ENCODE results near the gene C11orf58. TPM values are rescaled to one million over a fixed set of nuclear protein-coding genes. Genes with fewer than 3 reads are reported as not detected.

C11orf58 gene
- polyA plus RNA-seq, 1 donor from 2014 or later: 226 TPM

DNA sequence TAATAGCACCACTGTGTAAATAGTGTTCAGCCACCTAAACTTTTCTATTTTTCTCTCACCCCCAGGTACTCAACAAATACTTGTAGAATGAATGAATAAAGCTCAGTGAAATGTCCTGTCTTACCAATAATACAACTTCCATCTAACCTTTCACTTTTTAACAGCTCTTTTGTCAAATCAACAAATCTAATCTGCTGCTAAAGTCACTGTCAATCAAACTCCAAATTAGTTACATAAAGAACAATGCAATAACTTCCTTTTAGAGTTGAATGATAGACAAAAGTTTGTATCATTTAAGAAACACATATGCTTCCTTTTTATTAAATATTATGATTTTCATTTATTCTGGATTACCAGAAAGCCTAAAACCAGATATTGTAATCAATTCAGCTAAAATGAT is 34.7 kb upstream of the C11orf58 start:
- TF ChIP-seq REST (IDR thresholded peaks at IDR 0.05; ENCODE audit: borderline replicate concordance): no peak
- TF ChIP-seq TAF1 (IDR thresholded peaks at IDR 0.05; ENCODE audit: low read depth): no peak
- TF ChIP-seq EZH2 (IDR thresholded peaks at IDR 0.05; ENCODE audit: borderline replicate concordance, insufficient read depth, low read length, poor library complexity, severe bottlenecking): no peak
- TF ChIP-seq POLR2AphosphoS5 (IDR thresholded peaks at IDR 0.05): no peak
- TF ChIP-seq EP300 (conservative IDR thresholded peaks at IDR 0.05; ENCODE audit: poor library complexity, severe bottlenecking): no peak
- TF ChIP-seq MXI1 (conservative IDR thresholded peaks at IDR 0.05; ENCODE audit: poor library complexity, severe bottlenecking): no peak
- TF ChIP-seq RAD21 (conservative IDR thresholded peaks at IDR 0.05): no peak
- TF ChIP-seq SMC3 (conservative IDR thresholded peaks at IDR 0.05; ENCODE audit: poor library complexity): no peak
- TF ChIP-seq CTCF (IDR thresholded peaks at IDR 0.05; ENCODE audit: poor library complexity, severe bottlenecking): no peak
- H3K9me3 ChIP-seq (ENCODE audit: low read length): no peaks in the 10 kb centered on the region
- H2AFZ ChIP-seq (ENCODE audit: low read depth, low read length): no peak overlapping the region

DNA sequence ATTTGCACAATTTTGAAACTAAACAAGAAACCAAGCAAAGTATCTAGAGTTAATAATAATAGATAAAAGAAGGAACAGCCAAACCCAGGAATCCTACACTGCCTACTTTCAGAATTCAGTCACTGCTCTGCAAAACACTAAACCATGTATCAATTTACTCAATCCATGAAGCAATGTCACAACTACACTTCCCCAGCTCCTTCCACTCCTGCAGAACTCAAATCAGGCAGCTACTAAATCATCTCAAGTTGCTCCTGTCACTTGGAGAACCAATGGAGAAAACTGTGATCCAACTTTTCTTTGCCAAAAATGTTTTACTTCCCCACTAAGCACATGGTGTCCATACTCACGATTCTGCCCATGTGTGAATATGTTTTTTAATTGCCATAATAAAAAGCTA is 24.9 kb upstream of the C11orf58 start:
- H2AFZ ChIP-seq (ENCODE audit: low read depth, low read length): no peak overlapping the region
- no peaks in the 10 kb centered on the region for H3K79me2 ChIP-seq (replicated peaks; ENCODE audit: insufficient read depth, low read length)
- no peaks in the 10 kb centered on the region for H3K9me3 ChIP-seq (ENCODE audit: low read length)
- TF ChIP-seq EZH2 (IDR thresholded peaks at IDR 0.05; ENCODE audit: borderline replicate concordance, insufficient read depth, low read length, poor library complexity, severe bottlenecking) (no peak), REST (IDR thresholded peaks at IDR 0.05; ENCODE audit: borderline replicate concordance) (no peak), MXI1 (conservative IDR thresholded peaks at IDR 0.05; ENCODE audit: poor library complexity, severe bottlenecking) (no peak), CTCF (IDR thresholded peaks at IDR 0.05; ENCODE audit: poor library complexity, severe bottlenecking) (no peak), RAD21 (conservative IDR thresholded peaks at IDR 0.05) (no peak), EP300 (conservative IDR thresholded peaks at IDR 0.05; ENCODE audit: poor library complexity, severe bottlenecking) (no peak), POLR2AphosphoS5 (IDR thresholded peaks at IDR 0.05) (no peak), SMC3 (conservative IDR thresholded peaks at IDR 0.05; ENCODE audit: poor library complexity) (no peak), TAF1 (IDR thresholded peaks at IDR 0.05; ENCODE audit: low read depth) (no peak)
- no peak overlapping the region for H3K9ac ChIP-seq (ENCODE audit: low read length)
- no peaks in the 10 kb centered on the region for H3K36me3 ChIP-seq (ENCODE audit: insufficient read depth, low read length)
- H3K27ac ChIP-seq (ENCODE audit: low read length): no peak overlapping the region
- H4K20me1 ChIP-seq (ENCODE audit: insufficient read depth): no peaks in the 10 kb centered on the region
- no peak overlapping the region for H3K4me3 ChIP-seq (ENCODE audit: low read length)
- no peaks in the 10 kb centered on the region for H3K9me2 ChIP-seq (ENCODE audit: insufficient read depth, low read length)
- H3K27me3 ChIP-seq (ENCODE audit: insufficient read depth, low read depth, low read length): no peaks in the 10 kb centered on the region
- no peaks in the 10 kb centered on the region for H3F3A ChIP-seq (ENCODE audit: insufficient read depth, low read length, poor library complexity, severe bottlenecking)
- H3K4me2 ChIP-seq (ENCODE audit: low read length): no peak overlapping the region

More for the DNA sequence above, 34.7 kb upstream of the C11orf58 start:
- Histone ChIP-seq H3K27me3 (ENCODE audit: insufficient read depth, low read depth, low read length) (no peaks in the 10 kb centered on the region), H3K9me2 (ENCODE audit: insufficient read depth, low read length) (no peaks in the 10 kb centered on the region), H3K36me3 (ENCODE audit: insufficient read depth, low read length) (no peaks in the 10 kb centered on the region), H3F3A (ENCODE audit: insufficient read depth, low read length, poor library complexity, severe bottlenecking) (no peaks in the 10 kb centered on the region), H3K4me2 (ENCODE audit: low read length) (no peak overlapping the region), H3K4me3 (ENCODE audit: low read length) (no peak overlapping the region), H3K27ac (ENCODE audit: low read length) (no peak overlapping the region), H4K20me1 (ENCODE audit: insufficient read depth) (no peaks in the 10 kb centered on the region), H3K9ac (ENCODE audit: low read length) (no peak overlapping the region), H3K79me2 (replicated peaks; ENCODE audit: insufficient read depth, low read length) (no peaks in the 10 kb centered on the region)
